H54 (cell line): ENCODE results near the gene PIGZ.
A peak's percentile ranks its signal among the peaks of the same experiment; 100 is the strongest.

Experiments
- DNase-seq: peaks from one replicate; pipeline ENCODE4 v3.0.0; 2011; ENCODE audit warnings: low spot score, mixed read lengths; ENCODE audit not compliant: insufficient read length
- FAIRE-seq: peaks from 3 replicates; lab custom pipeline; 2011; peaks lifted over from hg19 to GRCh38; lab: Jason Lieb, UNC
- POLR2A ChIP-seq: IDR thresholded peaks from 2 replicates; pipeline ENCODE4 v1.6.1; 2011; ENCODE audit warnings: low read depth, mild to moderate bottlenecking, low read length

Gene PIGZ

DNA sequence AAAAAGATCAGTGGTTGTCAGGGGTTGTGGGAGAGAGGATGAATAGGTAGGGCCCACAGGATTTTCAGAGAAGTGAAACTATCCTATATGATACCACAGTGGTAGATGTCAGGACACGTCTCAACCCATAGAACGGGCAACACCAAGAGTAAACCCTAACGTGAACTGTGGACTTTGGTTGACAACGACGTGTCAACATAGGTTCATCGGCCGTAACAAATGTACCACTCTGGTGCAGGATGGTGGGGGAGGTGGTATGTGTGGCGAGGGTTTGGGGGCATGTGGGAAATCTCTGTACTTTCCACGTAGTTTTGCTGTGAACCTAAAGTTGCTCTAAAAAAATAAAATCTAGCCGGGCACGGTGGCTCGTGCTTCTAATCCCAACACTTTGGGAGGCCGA, 13.0 kb upstream of the PIGZ start:
- no peak for TF ChIP-seq POLR2A
- no peak for DNase-seq
- no peak for FAIRE-seq

- DNase-seq (no peak), FAIRE-seq (no peak)
- no peak for TF ChIP-seq POLR2A
Observed at GRCh38 chr3:196979545-196979944, 10.9 kb upstream of the PIGZ start.

DNA sequence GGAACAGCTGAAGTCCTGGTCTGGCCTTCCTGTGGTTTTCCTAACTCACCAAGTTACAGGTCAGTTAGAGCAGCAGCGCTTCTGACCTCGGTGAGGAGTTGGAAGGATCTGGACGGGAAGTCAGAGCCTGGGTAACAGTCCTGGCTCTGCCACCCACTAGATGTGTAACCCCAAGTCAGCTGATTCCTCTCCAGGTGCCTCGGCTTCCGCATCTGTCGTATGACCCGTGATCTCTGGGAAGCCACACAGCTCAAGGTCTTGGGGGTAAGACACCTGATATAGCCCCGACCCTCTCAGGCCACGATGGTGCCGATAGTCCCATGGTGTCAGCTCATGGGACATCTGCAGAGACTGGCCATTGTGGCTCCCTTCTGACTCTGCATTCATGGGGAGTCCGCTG, 8.3 kb upstream of the PIGZ start:
- no peak for FAIRE-seq
- no peak for TF ChIP-seq POLR2A
- no peak for DNase-seq

- DNase-seq (no peak), FAIRE-seq (no peak)
- no peak for TF ChIP-seq POLR2A
Observed at GRCh38 chr3:196975349-196975748, 6.7 kb upstream of the PIGZ start.

DNA sequence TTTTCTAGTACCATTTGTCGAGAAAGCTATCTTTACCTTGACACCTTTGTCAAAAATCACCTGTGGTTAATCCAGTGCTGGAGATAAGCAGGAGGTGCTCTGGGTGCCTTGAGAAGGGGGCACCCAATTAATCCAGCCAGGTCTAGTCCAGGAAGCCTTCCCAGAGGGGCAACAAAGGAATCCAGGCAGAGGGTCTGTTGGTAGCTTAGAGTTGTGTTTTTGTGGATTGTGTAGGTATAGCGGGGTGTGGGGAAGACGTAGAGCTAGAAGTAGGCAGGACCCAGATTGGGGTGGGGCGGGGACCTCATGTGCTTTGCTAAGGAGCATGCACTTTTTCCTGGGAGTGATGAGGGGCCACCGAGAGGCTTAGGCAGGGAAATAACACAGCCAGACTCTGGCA, 6.0 kb upstream of the PIGZ start:
- TF ChIP-seq POLR2A = no peak
- FAIRE-seq (no peak), DNase-seq (no peak)

DNA sequence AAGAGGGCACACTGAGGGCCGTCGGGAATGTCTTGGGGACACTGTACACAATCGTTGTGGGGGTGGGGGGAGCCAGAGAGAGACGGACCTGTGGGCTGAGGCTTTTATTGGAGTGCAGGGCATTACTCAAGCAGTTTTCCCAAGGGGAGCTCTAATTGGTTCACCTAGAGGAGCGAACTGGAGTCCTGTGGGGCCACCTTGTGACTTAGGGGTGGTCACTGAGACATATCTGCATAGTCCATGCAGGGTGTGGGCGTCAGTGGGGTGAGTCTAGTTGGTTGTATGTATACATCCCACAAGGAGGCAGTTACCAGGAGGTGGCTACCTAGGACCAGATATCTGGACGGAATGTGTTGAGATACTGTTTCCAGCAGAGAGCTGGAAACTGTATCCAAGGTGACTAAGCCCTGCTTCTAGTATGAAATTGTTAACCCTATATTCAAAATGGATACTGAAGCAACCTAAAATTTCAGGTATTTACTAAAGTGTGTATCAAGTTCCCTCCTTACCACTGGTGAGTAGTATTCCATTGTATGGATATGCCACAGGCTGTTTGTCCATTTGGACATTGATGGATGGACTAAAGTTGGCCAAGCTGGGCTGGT, 2.6 kb upstream of the PIGZ start:
- no peak for TF ChIP-seq POLR2A
- peak; percentile 49 for DNase-seq
- FAIRE-seq = no peak

DNA sequence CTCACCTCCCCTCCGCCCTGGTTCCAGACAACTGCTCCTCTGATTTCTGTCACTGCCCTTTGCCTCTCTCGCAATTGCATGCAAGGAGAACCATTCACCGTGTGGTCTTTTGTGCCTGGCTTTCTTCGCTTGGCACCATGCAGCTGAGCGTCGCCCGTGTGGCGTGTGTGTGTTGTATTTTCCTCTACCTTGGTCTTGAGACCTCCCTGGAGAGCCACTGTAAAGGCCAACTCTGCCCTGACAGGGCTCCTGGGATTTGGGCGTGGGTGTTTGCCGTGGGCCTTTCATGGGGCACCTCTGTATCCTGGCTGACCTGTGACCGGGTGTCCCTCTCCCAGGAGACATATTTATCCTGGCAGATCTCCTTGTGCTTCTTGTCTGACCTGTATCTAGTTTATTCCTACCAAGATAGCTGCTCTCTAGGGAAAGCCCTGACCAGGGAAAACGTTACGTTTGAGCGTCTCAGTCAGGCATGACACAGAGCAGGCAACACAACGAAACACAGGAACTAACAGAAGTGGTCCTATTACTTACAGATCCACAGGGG, 2.0 kb upstream of the PIGZ start:
- FAIRE-seq = no peak
- TF ChIP-seq POLR2A = no peak

GRCh38 chr3:196969660-196970546, 1.3 kb upstream of the PIGZ start:
- no peak for FAIRE-seq
- peak; percentile 93 for DNase-seq
- TF ChIP-seq POLR2A = peak; percentile 53

More for the DNA sequence above, 2.0 kb upstream of the PIGZ start:
- DNase-seq = no peak

DNA sequence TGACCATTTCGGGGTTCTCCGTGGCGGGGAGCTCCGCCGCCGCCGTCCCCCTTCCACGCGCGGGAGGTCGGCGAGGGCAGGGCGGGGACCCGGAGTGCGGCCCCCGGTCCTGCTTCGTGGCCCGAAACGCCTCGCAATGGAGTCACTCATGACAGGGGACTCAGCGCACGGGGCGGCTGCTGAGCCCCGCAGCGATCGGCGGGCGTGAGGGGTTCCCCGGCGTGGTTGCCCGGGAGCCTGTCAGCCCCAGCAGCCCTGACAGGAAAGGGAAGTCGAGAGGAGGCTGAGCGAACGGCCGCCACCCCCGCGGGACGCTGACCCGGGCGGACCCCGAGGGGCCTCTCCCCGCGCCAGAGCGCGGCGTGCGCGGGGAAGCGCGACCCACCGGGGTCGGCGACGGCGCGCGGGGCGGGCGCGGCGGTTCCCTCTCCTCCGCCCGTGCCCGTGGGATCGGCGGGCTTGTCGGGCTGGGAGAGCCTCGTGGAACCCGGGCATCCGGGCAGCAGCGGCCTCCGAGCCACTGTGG, 564 bp upstream of the PIGZ start:
- FAIRE-seq (no peak), DNase-seq (peak; percentile 68)
- TF ChIP-seq POLR2A = no peak

DNA sequence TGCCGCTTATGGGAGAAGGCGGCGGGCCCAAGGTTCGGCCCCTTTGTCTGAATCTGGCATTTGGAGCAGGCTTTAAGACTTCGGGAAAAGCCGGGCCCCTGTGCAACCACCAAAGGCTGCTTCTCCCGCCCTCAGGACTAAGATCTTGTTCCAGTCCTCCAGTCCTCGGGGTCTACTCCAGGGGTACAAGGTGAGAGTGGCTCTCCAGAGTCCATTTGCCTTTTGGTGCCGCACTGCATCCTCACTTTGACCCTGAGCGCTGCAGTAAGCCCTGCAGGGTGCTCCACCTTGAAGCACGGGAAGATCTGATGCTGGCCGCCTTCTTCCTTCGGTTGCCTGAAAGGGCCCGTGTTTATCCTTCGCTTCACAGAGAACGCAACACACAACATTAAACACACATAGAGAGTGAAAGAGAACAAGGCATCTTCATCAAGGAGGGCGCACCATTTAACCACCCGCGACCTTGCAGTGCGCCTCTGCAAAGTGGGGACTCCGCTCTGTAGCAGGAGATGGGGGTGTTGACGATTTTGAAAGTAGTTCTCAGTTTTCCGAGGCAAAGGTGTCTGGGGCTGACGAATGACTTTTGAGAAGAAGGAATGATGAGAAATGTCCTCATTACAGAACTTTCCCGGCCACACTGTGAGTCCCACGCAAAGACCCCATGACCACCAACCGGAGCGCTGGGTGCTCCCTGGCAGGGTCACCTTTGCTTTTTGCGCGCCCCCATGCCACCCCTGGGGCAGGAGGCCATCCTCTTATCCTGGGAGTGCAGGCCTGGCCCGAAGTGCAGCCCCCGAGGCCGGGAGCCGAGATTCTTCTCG, 1.0 kb downstream of the PIGZ start:
- no peak for FAIRE-seq
- no peak for DNase-seq
- TF ChIP-seq POLR2A = no peak

- FAIRE-seq (no peak), DNase-seq (no peak)
- TF ChIP-seq POLR2A = no peak
Observed at GRCh38 chr3:196966526-196967401, 1.9 kb downstream of the PIGZ start.

DNA sequence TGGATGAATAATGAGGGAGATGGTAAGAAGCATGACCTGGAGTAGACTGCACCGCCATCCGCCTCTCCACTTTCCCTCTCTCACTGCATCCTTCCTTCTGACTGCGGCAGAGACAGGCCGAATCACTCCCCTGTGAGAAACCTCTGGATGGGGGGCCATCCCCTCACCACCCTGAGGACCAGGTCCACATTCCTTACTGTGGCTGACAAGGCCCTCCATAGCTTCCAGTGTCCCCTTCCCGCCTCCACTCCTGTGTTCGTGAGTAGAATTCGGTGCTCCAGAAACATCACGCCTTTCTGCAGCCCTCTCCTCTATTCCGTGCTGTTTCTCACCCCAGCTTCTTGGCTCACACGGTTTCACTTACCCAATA, 2.8 kb downstream of the PIGZ start:
- TF ChIP-seq POLR2A = no peak
- FAIRE-seq = no peak

More for the DNA sequence above, 2.8 kb downstream of the PIGZ start:
- no peak for DNase-seq
